IMR-90 (cell line): ENCODE measurements around the gene C3orf22. TPM values are rescaled to one million over a fixed set of nuclear protein-coding genes. Genes with fewer than 3 reads are reported as not detected.

Experiments used
- ATAC-seq: fragments of 200-7000 bp; cut with Tn5 transposase; 2 replicates; pipeline ENCODE4 v1.9.1; 2020; ENCODE audit warnings: low read depth, mild to moderate bottlenecking, moderate library complexity
- BruUV-seq: library from RNA; stranded (reverse); fragments of 400-500 nt; replicated peaks from 2 replicates; lab custom pipeline; 2021; lab: Mats Ljungman, UMichigan
- CTCF ChIA-PET: fragments of 300-600 bp; formaldehyde crosslinking; extraction: SDS; loops from one replicate; lab custom pipeline; 2021; ENCODE audit warnings: antibody characterized with exemption; lab: Yijun Ruan, JAX
- POLR2A ChIA-PET: fragments of 300-600 bp; sonication (Branson Sonifier 250); formaldehyde crosslinking; loops from one replicate; lab custom pipeline; 2022; ENCODE audit warnings: antibody characterized with exemption; ENCODE audit not compliant: unreplicated experiment; lab: Charles Lee
- DNase-seq: peaks from one replicate; pipeline ENCODE4 v3.0.0; 2013
- H2AFZ ChIP-seq: replicated peaks from 2 replicates; pipeline ENCODE3; 2013; ENCODE audit warnings: low read length, mild to moderate bottlenecking; ENCODE audit not compliant: poor library complexity
- H2AK5ac ChIP-seq: 2 replicates; pipeline ENCODE4 v1.6.1; 2013; ENCODE audit warnings: low read depth, low read length, inconsistent platforms
- H2AK9ac ChIP-seq: replicated peaks from 2 replicates; pipeline ENCODE3; 2013; ENCODE audit warnings: mild to moderate bottlenecking, low read depth, low read length, moderate library complexity; ENCODE audit not compliant: poor library complexity
- H2BK120ac ChIP-seq: 2 replicates; pipeline ENCODE4 v1.6.1; 2013; ENCODE audit warnings: low read depth, low read length, inconsistent platforms
- H2BK15ac ChIP-seq: 3 replicates; pipeline ENCODE4 v1.6.1; 2013; ENCODE audit warnings: low read depth, low read length, inconsistent platforms
- H2BK20ac ChIP-seq: 2 replicates; pipeline ENCODE4 v1.6.1; 2013; ENCODE audit warnings: low read depth, mild to moderate bottlenecking, inconsistent platforms, low read length, moderate library complexity
- H2BK5ac ChIP-seq: 2 replicates; pipeline ENCODE4 v1.6.1; 2013; ENCODE audit warnings: mild to moderate bottlenecking, low read depth, low read length, inconsistent platforms; ENCODE audit not compliant: poor library complexity, severe bottlenecking
- H3K14ac ChIP-seq: replicated peaks from 2 replicates; pipeline ENCODE4 v1.6.1; 2013; ENCODE audit warnings: low read depth, low read length, inconsistent platforms
- H3K18ac ChIP-seq: 2 replicates; pipeline ENCODE4 v1.6.1; 2013; ENCODE audit warnings: low read depth, low read length, control low read depth
- H3K23ac ChIP-seq: 2 replicates; pipeline ENCODE4 v1.6.1; 2013; ENCODE audit warnings: low read depth, low read length, inconsistent platforms
- H3K27ac ChIP-seq: 2 replicates; pipeline ENCODE4 v1.5.1; 2013; ENCODE audit warnings: mild to moderate bottlenecking, control low read depth, low read length; ENCODE audit not compliant: insufficient read depth
- H3K27me3 ChIP-seq: 2 replicates; pipeline ENCODE4 v1.6.1; 2013; ENCODE audit warnings: low read length; ENCODE audit not compliant: control insufficient read depth, insufficient read depth
- H3K36me3 ChIP-seq: 2 replicates; pipeline ENCODE4 v1.6.1; 2013; ENCODE audit warnings: low read length, mixed read lengths; ENCODE audit not compliant: control insufficient read depth, insufficient read depth
- H3K4ac ChIP-seq: 2 replicates; pipeline ENCODE4 v1.6.1; 2013; ENCODE audit warnings: low read depth, low read length, inconsistent platforms
- H3K4me1 ChIP-seq: 2 replicates; pipeline ENCODE4 v1.6.1; 2013; ENCODE audit warnings: low read length, mixed read lengths; ENCODE audit not compliant: control insufficient read depth, insufficient read depth
- H3K4me2 ChIP-seq: 2 replicates; pipeline ENCODE4 v1.6.1; 2013; ENCODE audit warnings: low read depth, mild to moderate bottlenecking, control low read depth, low read length, moderate library complexity
- H3K4me3 ChIP-seq: 2 replicates; pipeline ENCODE4 v1.5.1; 2013; ENCODE audit warnings: low read depth, mild to moderate bottlenecking, control low read depth, low read length, moderate library complexity; ENCODE audit not compliant: insufficient read depth
- H3K56ac ChIP-seq: 2 replicates; pipeline ENCODE4 v1.6.1; 2013; ENCODE audit warnings: low read length, inconsistent platforms; ENCODE audit not compliant: insufficient read depth; ENCODE audit errors: extremely low read depth
- H3K79me1 ChIP-seq, 2 experiments: 2 replicates each; pipeline ENCODE4 v1.6.1; 2013; ENCODE audit warnings: low read length in 2 of 2, inconsistent platforms in 1 of 2, low read depth in 1 of 2
- H3K9ac ChIP-seq: 2 replicates; pipeline ENCODE4 v1.6.1; 2013; ENCODE audit warnings: low read depth, low read length, control low read depth
- H3K9me1 ChIP-seq: 2 replicates; pipeline ENCODE4 v1.6.1; 2013; ENCODE audit warnings: low read length, inconsistent platforms; ENCODE audit not compliant: insufficient read depth
- H3K9me3 ChIP-seq: 2 replicates; pipeline ENCODE4 v1.6.1; 2013; ENCODE audit warnings: low read length; ENCODE audit not compliant: control insufficient read depth, insufficient read depth
- H4K20me1 ChIP-seq: 2 replicates; pipeline ENCODE4 v1.6.1; 2013; ENCODE audit warnings: low read length, inconsistent platforms; ENCODE audit not compliant: insufficient read depth
- H4K5ac ChIP-seq: 2 replicates; pipeline ENCODE4 v1.6.1; 2013; ENCODE audit warnings: mild to moderate bottlenecking, low read depth, low read length, control low read depth
- H4K8ac ChIP-seq, 2 experiments: 2 replicates each; pipeline ENCODE4 v1.6.1; 2013; ENCODE audit warnings: low read depth in 2 of 2, low read length in 2 of 2, control low read depth in 1 of 2, inconsistent platforms in 1 of 2
- H4K91ac ChIP-seq: 2 replicates; pipeline ENCODE4 v1.6.1; 2013; ENCODE audit warnings: low read depth, low read length, inconsistent platforms; ENCODE audit not compliant: insufficient read depth
- BHLHE40 ChIP-seq: fragments of 150-350 bp; IDR thresholded peaks from 2 replicates; pipeline ENCODE4 v1.6.1; 2016; ENCODE audit warnings: mild to moderate bottlenecking, low read depth, low read length
- CEBPB ChIP-seq: IDR thresholded peaks from 2 replicates; pipeline ENCODE4 v1.6.1; 2012; ENCODE audit warnings: low read depth, low read length, improper control_type of control experiment
- CHD1 ChIP-seq: IDR thresholded peaks from 2 replicates; pipeline ENCODE4 v1.6.1; 2012; ENCODE audit warnings: low read depth, low read length, improper control_type of control experiment
- CTCF ChIP-seq: conservative IDR thresholded peaks from 2 replicates; pipeline ENCODE4 v1.5.1; 2012; ENCODE audit warnings: mild to moderate bottlenecking, low read depth, low read length, improper control_type of control experiment
- FOS ChIP-seq: fragments of 150-350 bp; IDR thresholded peaks from 2 replicates; pipeline ENCODE4 v1.6.1; 2016; ENCODE audit warnings: low read depth, low read length
- MAFK ChIP-seq: IDR thresholded peaks from 2 replicates; pipeline ENCODE4 v1.6.1; 2012; ENCODE audit warnings: low read depth, low read length, improper control_type of control experiment
- MAZ ChIP-seq: IDR thresholded peaks from 2 replicates; pipeline ENCODE4 v1.6.1; 2012; ENCODE audit warnings: low read depth, mild to moderate bottlenecking, low read length, improper control_type of control experiment, moderate library complexity, borderline replicate concordance
- MXI1 ChIP-seq: IDR thresholded peaks from 2 replicates; pipeline ENCODE4 v1.6.1; 2012; ENCODE audit warnings: low read depth, mild to moderate bottlenecking, low read length, moderate library complexity, borderline replicate concordance
- NFE2L2 ChIP-seq: fragments of 150-350 bp; IDR thresholded peaks from 2 replicates; pipeline ENCODE4 v1.6.1; 2016; ENCODE audit warnings: low read depth, mild to moderate bottlenecking, low read length
- POLR2A ChIP-seq: IDR thresholded peaks from 2 replicates; pipeline ENCODE4 v1.6.1; 2012; ENCODE audit warnings: mild to moderate bottlenecking, low read depth, low read length
- RAD21 ChIP-seq: IDR thresholded peaks from 2 replicates; pipeline ENCODE4 v1.6.1; 2012; ENCODE audit warnings: low read length, improper control_type of control experiment
- RCOR1 ChIP-seq: IDR thresholded peaks from 2 replicates; pipeline ENCODE4 v1.6.1; 2012; ENCODE audit warnings: mild to moderate bottlenecking, low read length, improper control_type of control experiment; ENCODE audit not compliant: insufficient replicate concordance
- RFX5 ChIP-seq: IDR thresholded peaks from 2 replicates; pipeline ENCODE4 v1.8.0; 2012; ENCODE audit warnings: low read depth, mild to moderate bottlenecking, low read length, moderate library complexity
- SMC3 ChIP-seq: fragments of 150-350 bp; IDR thresholded peaks from 2 replicates; pipeline ENCODE4 v1.6.1; 2016; ENCODE audit warnings: low read depth, mild to moderate bottlenecking, antibody characterized with exemption, low read length, moderate library complexity
- USF2 ChIP-seq: fragments of 150-350 bp; IDR thresholded peaks from 2 replicates; pipeline ENCODE4 v1.6.1; 2017; ENCODE audit warnings: mild to moderate bottlenecking, antibody characterized with exemption, low read length, low read depth
- WGBS, 2 experiments: methylation state at CpG; one replicate each; pipeline versions ENCODE4 v1.1.5 to v1.1.7; 2013; ENCODE audit warnings: missing lambda C conversion rate in 2 of 2; ENCODE audit not compliant: insufficient read length in 1 of 2; ENCODE audit errors: extremely low coverage in 2 of 2; 5-methylcytosine and 5-hydroxymethylcytosine counted together
- dilution Hi-C: fragments of 300-500 bp; cut with HindIII; formaldehyde crosslinking; loops from one replicate; pipeline ENCODE4 v1.14.3; 2018; ENCODE audit warnings: low sequenced_read_pairs; ENCODE audit not compliant: unreplicated experiment
- in situ Hi-C: fragments of 300-500 bp; cut with MboI; formaldehyde crosslinking; loops from 3 replicates; pipeline ENCODE4 v1.14.3; 2019; ENCODE audit warnings: low sequenced_read_pairs, inconsistent platforms, mixed read lengths
- intact Hi-C: fragments of 100-400 bp; cut with micrococcal nuclease; formaldehyde crosslinking; loops from 2 replicates; pipeline ENCODE4 v1.10.0; 2022
- polyA plus RNA-seq, 3 experiments: library from polyadenylated mRNA; depleted of rRNA; stranded (reverse); fragments of >200 nt; gene quantifications; 2 replicates each; pipeline ENCODE4 v1.2.3, GENCODE V29; 2012; ENCODE audit warnings: low replicate concordance in 1 of 3
- total RNA-seq: library from RNA; depleted of rRNA; stranded (reverse); fragments of >200 nt; gene quantifications from 2 replicates; pipeline ENCODE4 v1.2.3, GENCODE V29; 2012
- TF ChIP-seq, protein P1 (sequence below): fragments of 150-350 bp; IDR thresholded peaks from 2 replicates; pipeline ENCODE4 v1.6.1; 2016; ENCODE audit warnings: low read depth, mild to moderate bottlenecking, low read length, moderate library complexity, borderline replicate concordance

C3orf22 gene
- total and polyA plus RNA-seq, 2 of the 4 experiments (the other 2 are of a cell fraction), result not detected

DNA sequence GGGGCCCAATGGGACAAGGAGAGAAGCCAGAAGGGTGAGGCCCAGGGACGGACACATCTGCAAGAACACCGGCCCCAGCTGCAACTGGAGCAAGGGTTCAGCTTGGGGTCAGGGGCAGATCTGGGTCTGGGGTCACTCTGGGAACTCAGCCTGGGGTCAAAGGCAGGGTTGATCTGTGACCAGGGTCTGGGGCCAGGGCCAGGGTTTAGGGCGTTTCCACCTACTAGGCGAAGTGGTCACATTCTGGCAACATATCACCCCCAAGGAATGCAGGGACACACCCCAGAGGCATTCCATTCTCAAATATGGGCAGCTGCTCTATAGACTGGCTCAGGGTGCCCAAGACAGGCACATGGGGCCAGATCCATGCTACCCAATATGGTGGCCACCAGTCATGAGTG, 50.2 kb downstream of the C3orf22 start:
- Histone ChIP-seq H3K36me3 (no peaks in the 10 kb centered on the region), H2AK5ac (no peak overlapping the region), H3K9me3 (no peaks in the 10 kb centered on the region), H3K14ac (no peak overlapping the region), H2AK9ac (no peak overlapping the region), H4K8ac (no peak overlapping the region), H3K9me1 (no peaks in the 10 kb centered on the region), H2BK15ac (no peak overlapping the region), H3K4ac (no peak overlapping the region), H3K18ac (no peak overlapping the region), H4K91ac (no peak overlapping the region), H3K4me2 (no peak overlapping the region), H3K27ac (no peak overlapping the region), H2BK5ac (no peak overlapping the region), H3K56ac (no peak overlapping the region), H2BK20ac (no peak overlapping the region), H3K27me3 (peaks cover 27% of the 10 kb centered on the region; the same call in 1 of the 2 replicates), H4K5ac (no peak overlapping the region), H3K23ac (no peak overlapping the region), H3K4me1 (no peaks in the 10 kb centered on the region), H3K79me1 (no peaks in the 10 kb centered on the region), H2BK120ac (no peak overlapping the region), H2AFZ (peak overlapping the region; percentile 59), H3K9ac (no peak overlapping the region), H4K20me1 (no peaks in the 10 kb centered on the region), H3K4me3 (no peak overlapping the region)
- dilution Hi-C loops, result no loop called here
- no peak for TF ChIP-seq CEBPB
- TF ChIP-seq MAFK, result no peak
- TF ChIP-seq RFX5, result no peak
- TF ChIP-seq CHD1, result no peak
- no peak for TF ChIP-seq MXI1
- TF ChIP-seq FOS, result no peak
- no peak for TF ChIP-seq RAD21
- no peak for TF ChIP-seq RCOR1
- no peak for TF ChIP-seq NFE2L2
- no peak for TF ChIP-seq CTCF
- TF ChIP-seq SMC3, result no peak
- no peak for TF ChIP-seq POLR2A
- TF ChIP-seq USF2, result no peak
- no peak for TF ChIP-seq MAZ
- TF ChIP-seq BHLHE40, result no peak
- TF ChIP-seq, protein P1, sequence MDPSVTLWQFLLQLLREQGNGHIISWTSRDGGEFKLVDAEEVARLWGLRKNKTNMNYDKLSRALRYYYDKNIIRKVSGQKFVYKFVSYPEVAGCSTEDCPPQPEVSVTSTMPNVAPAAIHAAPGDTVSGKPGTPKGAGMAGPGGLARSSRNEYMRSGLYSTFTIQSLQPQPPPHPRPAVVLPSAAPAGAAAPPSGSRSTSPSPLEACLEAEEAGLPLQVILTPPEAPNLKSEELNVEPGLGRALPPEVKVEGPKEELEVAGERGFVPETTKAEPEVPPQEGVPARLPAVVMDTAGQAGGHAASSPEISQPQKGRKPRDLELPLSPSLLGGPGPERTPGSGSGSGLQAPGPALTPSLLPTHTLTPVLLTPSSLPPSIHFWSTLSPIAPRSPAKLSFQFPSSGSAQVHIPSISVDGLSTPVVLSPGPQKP, result no peak
- no peak for DNase-seq
- ChIA-PET POLR2A (no interaction called here), CTCF (no interaction called here)
- intact Hi-C loops, result no loop called here
- no CpG with 5 or more reads among the region's 4 CpGs for WGBS, 2 experiments
- BruUV-seq, result no TSS peak
- in situ Hi-C loops, result no loop called here
- ATAC-seq, result 0 out of 2 replicates have a peak, but pooled peaks have one; percentile 11
